Measurements from ENCODE around the gene CARD9.

DNA sequence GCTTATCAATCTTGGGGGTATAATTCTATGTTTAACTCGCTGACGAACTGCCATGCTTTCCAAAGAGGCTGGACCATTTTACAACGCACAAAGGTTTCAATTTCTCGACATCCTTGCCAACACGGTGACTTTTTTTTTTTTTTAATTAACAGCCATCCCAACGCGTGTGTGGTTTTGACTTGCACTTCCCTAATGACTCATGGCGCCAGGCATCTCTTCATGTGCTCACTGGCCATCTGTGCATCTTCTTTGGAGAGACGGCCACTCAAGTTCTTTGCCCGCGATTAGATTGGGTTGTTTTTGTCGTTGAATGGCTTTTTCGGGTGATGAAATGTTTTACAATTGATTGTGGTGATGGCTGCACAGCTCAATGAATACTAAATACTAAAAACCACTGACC is 12.5 kb upstream of the CARD9 start:
- TF ChIP-seq EP300 (IDR thresholded peaks at IDR 0.05; ENCODE audit: low read depth) (no peak), POLR2AphosphoS5 (IDR thresholded peaks at IDR 0.05) (no peak)

Data from transverse colon (tissue), 3 donors.